Measurements from ENCODE around the gene PTPRS.
"Not testable (repeated sequence)": the region's sequence is repeated elsewhere in the genome, so short reads cannot be mapped to it uniquely, and the experiment has no call there.

Gene PTPRS

GRCh38 chr19:5386841-5387240 lies 46.2 kb upstream of the PTPRS start:
- no peak for TF ChIP-seq CTCF (IDR thresholded peaks at IDR 0.05; ENCODE audit: insufficient read depth, low read length)
- no peak for TF ChIP-seq GABPA (IDR thresholded peaks at IDR 0.05; ENCODE audit: low read depth)
- no peak for TF ChIP-seq POLR2AphosphoS5 (IDR thresholded peaks at IDR 0.05; ENCODE audit: low read depth)
- TF ChIP-seq REST (IDR thresholded peaks at IDR 0.05; ENCODE audit: insufficient replicate concordance, low read depth) = no peak
- no peak for TF ChIP-seq SPI1 (IDR thresholded peaks at IDR 0.05; ENCODE audit: borderline replicate concordance, low read depth)
- Histone ChIP-seq H3K27ac (replicated peaks) (no peak overlapping the region), H3K4me3 (replicated peaks; ENCODE audit: insufficient read depth, low read length) (no peak overlapping the region), H3K27me3 (ENCODE audit: insufficient read depth, poor library complexity, severe bottlenecking) (no peaks in the 10 kb centered on the region)
- no peak for DNase-seq (ENCODE audit: low read depth in 1 of 2, low spot score in 1 of 2)

- DNase-seq (ENCODE audit: low read depth in 1 of 2, low spot score in 1 of 2); H3K4me3 ChIP-seq (replicated peaks; ENCODE audit: insufficient read depth, low read length); H3K27ac ChIP-seq (replicated peaks); H3K27me3 ChIP-seq (ENCODE audit: insufficient read depth, poor library complexity, severe bottlenecking): not testable (repeated sequence)
Observed at GRCh38 chr19:5381197-5381596, 40.6 kb upstream of the PTPRS start.

GRCh38 chr19:5380215-5380919 lies 39.8 kb upstream of the PTPRS start:
- TF ChIP-seq CTCF (IDR thresholded peaks at IDR 0.05; ENCODE audit: insufficient read depth, low read length) = no peak
- no peak for TF ChIP-seq REST (IDR thresholded peaks at IDR 0.05; ENCODE audit: insufficient replicate concordance, low read depth)
- no peak for TF ChIP-seq GABPA (IDR thresholded peaks at IDR 0.05; ENCODE audit: low read depth)
- no peak for TF ChIP-seq POLR2AphosphoS5 (IDR thresholded peaks at IDR 0.05; ENCODE audit: low read depth)
- TF ChIP-seq SPI1 (IDR thresholded peaks at IDR 0.05; ENCODE audit: borderline replicate concordance, low read depth) = no peak
- DNase-seq (ENCODE audit: low read depth in 1 of 2, low spot score in 1 of 2) = no peak
- no peaks in the 10 kb centered on the region for H3K27me3 ChIP-seq (ENCODE audit: insufficient read depth, poor library complexity, severe bottlenecking)
- no peak overlapping the region for H3K4me3 ChIP-seq (replicated peaks; ENCODE audit: insufficient read depth, low read length)
- no peak overlapping the region for H3K27ac ChIP-seq (replicated peaks)

- TF ChIP-seq SPI1 (IDR thresholded peaks at IDR 0.05; ENCODE audit: borderline replicate concordance, low read depth) = no peak
- TF ChIP-seq GABPA (IDR thresholded peaks at IDR 0.05; ENCODE audit: low read depth) = no peak
- no peak for TF ChIP-seq POLR2AphosphoS5 (IDR thresholded peaks at IDR 0.05; ENCODE audit: low read depth)
- no peak for DNase-seq (ENCODE audit: low read depth in 1 of 2, low spot score in 1 of 2)
- no peak overlapping the region for H3K4me3 ChIP-seq (replicated peaks; ENCODE audit: insufficient read depth, low read length)
- no peak overlapping the region for H3K27ac ChIP-seq (replicated peaks)
- H3K27me3 ChIP-seq (ENCODE audit: insufficient read depth, poor library complexity, severe bottlenecking) = no peaks in the 10 kb centered on the region
Observed at GRCh38 chr19:5376928-5377327, 36.3 kb upstream of the PTPRS start.

Measured in HL-60 (cell line).